ENCODE data around the gene HBEGF.
A peak's percentile ranks its signal among the peaks of the same experiment; 100 is the strongest.

- TF ChIP-seq REST (IDR thresholded peaks at IDR 0.05): no peak
- TF ChIP-seq CTCF (IDR thresholded peaks at IDR 0.05; ENCODE audit: low read depth, low read length, missing input control): peak; percentile 90
- TF ChIP-seq TAF1 (conservative IDR thresholded peaks at IDR 0.05): no peak
- no peak for TF ChIP-seq JUND (IDR thresholded peaks at IDR 0.05)
- TF ChIP-seq SP1 (IDR thresholded peaks at IDR 0.05): no peak
- TF ChIP-seq GABPA (IDR thresholded peaks at IDR 0.05 in 1 of 2, conservative IDR thresholded peaks at IDR 0.05 in 1 of 2): no peak
- peak; percentile 17 for TF ChIP-seq YY1 (IDR thresholded peaks at IDR 0.05)
- TF ChIP-seq FOXA2 (IDR thresholded peaks at IDR 0.05): no peak
- TF ChIP-seq MAX (IDR thresholded peaks at IDR 0.05): no peak
- no peak for TF ChIP-seq EGR1 (IDR thresholded peaks at IDR 0.05; ENCODE audit: low read depth in 2 of 2)
- TF ChIP-seq RAD21 (IDR thresholded peaks at IDR 0.05): peak; percentile 86 to 87
- no peak for TF ChIP-seq HNF4G (IDR thresholded peaks at IDR 0.05)
Observed at GRCh38 chr5:140351609-140352334, 5.4 kb upstream of the HBEGF start.

All from liver (tissue), 3 donors.